ENCODE measurements around the gene NDRG3.
"Not testable (repeated sequence)": the region's sequence is repeated elsewhere in the genome, so short reads cannot be mapped to it uniquely, and the experiment has no call there.

Gene NDRG3

DNA sequence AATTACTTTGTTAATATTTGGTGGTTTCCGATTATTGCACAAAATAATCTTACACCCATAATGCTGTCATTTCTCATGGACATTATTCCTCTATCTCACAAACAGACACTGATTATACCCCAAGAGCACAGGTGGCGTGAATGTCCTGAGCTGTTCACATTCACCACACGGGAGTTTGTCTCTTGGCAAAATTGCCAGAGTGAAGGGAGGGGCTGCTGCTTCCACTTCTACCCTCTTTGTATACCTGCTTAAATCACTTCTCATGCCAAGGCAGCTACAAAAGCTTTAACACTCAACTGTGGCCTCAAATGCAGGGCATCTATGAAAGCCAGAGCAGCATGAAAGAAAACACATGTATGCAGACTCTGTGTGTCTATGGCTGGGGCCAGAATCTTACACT lies 58.0 kb downstream of the NDRG3 start:
- no peak for DNase-seq (ENCODE audit: low read depth)

DNA sequence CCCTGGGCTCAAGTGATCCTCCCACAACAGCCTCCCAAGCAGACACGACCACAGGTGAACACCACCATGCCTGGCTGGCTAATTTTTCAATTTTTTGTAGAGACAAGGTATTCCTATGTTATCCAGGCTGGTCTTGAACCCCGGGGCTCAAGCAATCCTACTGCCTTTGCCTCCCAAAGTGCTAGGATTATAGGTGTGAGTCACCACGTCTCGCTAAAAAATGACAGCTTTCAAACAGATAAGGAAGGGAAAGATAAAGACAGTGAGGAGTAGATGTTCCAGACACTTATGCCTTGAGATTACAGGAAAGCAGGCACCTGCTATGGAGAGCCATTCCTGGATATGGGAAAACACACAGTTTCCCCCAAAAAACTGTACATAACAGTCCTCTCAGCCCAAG lies 58.9 kb downstream of the NDRG3 start:
- DNase-seq (ENCODE audit: low read depth), result no peak

DNA sequence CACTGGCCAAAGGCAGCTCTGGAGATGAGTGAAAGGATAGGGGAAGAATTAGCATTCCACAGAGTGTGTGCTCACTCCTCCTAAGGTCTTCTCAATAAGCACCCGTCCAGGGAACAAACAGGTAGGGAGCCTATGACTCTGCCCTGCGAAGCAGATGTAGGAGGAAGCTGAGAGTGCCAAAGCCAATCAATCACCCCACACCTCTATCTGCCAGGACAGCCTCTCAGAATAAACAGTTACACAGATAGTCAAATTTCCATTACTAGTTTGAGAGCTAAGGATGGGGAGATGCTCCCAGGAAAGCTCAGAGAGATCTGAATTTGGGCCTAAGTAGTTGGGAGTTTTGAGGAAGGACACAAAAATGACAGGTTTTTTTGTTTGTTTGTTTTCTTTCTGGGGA lies 59.4 kb downstream of the NDRG3 start:
- DNase-seq (ENCODE audit: low read depth), result no peak

DNA sequence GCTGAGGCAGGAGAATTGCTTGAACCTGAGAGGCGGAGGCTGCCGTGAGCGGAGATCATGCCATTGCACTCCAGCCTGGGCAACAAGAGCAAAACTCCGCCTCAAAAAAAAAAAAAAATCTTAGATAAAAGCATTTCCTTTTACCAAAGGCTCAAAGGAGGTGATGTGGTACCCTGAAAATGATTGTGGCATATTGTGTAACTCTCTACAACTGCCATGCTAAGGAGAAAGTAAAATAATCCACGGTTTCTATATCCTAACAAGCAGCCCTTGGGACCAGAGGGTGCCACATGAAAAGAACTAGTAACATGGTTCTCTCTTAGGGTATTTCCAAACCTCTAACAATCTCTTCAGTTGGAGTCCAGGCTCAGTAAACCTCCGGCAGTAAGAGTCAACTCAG lies 61.1 kb downstream of the NDRG3 start:
- no peak for DNase-seq (ENCODE audit: low read depth)

DNA sequence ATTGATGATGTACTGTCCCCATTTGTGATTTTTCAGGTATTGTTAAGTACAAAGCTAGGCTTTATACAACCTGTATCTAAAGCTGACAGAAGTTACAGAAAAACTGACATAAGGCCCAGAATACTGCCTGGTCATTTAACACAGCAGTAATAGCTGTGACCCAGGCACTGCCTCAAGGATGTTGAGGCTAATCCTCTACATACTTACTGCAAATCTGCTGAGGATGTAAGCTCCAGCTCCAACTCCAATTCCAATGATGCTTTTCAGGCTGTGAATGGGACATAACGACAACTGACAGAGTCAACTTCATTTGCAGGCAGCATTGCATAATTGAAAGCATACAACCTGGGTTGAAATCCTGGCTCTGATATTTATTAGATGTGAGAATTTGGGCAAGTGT lies 63.6 kb downstream of the NDRG3 start:
- no peak for DNase-seq (ENCODE audit: low read depth)

DNA sequence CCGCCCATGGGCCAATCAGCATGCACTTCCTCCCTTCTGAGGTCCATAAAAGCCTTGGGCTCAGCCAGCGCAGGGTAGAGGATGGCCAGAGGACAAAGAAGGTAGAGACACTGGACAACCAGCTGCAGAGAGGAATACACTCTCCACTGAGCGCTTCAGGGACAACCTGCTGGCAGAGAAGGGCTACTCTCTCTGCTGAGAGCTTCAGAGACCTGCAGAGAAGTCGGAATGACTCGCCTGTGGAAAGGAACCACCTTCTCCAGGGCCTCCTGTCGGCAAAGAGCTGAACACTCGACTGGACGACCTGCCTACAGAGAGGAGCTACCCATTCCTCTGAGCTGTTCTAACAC lies 68.5 kb downstream of the NDRG3 start:
- DNase-seq (ENCODE audit: low read depth), result no peak

DNA sequence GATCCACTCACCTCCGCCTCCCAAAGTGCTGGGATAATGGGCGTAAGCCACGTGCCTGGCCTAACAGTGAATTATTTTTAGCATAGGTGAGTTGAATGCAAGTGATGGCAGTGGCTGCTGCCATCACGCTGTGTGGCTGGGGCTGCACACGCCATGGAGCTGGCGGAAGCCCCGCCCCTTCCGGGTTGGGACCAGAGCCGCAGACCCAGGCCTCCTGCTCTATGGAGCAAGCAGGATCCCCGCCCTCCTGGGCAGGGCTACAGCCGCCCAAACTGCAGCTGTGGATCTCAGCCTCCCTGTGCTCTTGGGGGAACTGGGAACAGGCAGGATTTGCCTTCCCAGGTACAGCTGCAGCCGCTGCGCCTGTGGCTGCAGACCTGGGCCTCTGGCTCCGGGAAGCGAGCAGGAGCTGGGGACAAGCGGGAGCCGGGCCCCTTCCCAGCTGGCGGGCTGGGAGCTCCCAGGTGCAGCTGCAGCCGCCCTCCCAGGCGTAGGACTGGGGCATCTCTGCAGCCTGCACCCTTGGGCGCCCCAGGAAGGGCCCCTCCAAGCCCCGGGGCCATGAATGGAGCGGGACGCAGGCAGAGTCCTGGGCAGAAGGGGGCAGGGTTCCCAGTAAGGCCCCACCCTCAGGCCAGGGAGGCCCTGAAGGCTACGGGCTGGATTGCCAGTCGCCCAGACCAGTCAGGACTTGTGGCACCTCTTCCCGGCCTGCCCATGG lies 69.0 kb downstream of the NDRG3 start:
- DNase-seq (ENCODE audit: low read depth), result no peak

DNA sequence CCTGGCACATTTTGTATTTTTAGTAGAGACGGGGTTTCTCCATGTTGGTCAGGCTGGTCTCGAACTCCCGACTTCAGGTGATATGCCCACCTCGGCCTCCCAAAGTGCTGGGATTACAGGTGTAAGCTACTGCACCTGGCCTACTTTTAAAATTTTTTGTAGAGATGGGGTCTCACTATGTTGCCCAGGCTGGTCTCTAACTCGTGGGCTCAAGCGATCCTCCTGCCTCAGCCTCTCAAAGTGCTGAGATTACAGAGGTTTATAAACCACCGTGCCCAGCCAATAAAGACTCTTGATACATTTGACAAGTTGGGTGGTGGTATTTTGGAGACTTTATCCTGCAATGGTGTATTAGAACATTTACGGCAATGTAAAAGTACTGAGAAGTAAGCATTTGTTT lies 70.3 kb downstream of the NDRG3 start:
- DNase-seq (ENCODE audit: low read depth), result not testable (repeated sequence)

DNA sequence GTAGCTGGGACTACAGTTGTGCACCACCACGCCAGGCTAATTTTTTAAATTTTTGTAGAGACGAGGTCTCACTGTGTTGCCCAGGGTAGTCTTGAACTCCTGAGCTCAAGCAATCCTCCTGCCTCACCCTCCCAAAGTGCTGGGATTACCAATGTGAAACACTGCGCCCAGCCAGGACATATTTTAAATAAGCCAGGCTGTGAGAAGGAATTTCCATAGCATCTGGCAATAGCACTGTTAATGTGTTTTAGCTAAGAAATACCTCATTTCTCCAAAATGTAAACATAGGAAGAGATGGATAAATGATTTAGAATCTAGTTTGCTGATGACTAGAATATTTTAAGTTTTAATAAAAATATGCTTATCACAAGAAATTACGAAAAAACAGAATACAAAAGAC lies 72.9 kb downstream of the NDRG3 start:
- DNase-seq (ENCODE audit: low read depth), result no peak

DNA sequence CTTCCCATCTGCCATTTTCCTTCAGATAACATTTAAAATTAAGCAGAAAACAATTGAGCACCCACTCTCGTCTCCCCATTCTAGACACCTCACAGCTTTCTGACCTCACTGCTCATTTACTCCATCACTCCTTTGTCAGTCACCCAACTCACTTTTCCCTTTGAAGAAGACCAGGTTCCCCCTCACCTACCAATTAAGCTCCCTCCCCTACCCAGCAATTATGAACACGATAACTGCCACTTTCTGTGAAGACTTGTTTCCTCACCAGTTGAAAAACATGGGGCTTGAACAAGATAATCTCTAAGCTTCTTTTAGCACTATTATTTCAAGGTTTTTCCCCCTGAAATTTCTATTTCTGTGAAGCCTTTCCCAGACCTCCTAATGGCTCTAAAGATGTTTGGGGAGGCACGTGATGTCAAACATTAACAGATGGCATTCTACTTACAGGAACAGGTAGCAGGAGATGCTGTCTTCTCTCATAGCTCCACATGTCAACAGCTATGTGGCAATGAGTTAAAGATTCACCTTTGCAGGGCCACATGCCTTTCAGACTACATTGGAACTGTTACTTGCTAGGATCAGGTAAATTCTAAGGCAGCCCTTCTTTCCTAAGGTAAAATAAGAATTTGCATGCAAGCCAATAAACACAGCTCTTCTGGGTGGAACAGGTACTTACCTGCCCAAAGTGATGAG lies 75.1 kb downstream of the NDRG3 start:
- no peak for DNase-seq (ENCODE audit: low read depth)

DNA sequence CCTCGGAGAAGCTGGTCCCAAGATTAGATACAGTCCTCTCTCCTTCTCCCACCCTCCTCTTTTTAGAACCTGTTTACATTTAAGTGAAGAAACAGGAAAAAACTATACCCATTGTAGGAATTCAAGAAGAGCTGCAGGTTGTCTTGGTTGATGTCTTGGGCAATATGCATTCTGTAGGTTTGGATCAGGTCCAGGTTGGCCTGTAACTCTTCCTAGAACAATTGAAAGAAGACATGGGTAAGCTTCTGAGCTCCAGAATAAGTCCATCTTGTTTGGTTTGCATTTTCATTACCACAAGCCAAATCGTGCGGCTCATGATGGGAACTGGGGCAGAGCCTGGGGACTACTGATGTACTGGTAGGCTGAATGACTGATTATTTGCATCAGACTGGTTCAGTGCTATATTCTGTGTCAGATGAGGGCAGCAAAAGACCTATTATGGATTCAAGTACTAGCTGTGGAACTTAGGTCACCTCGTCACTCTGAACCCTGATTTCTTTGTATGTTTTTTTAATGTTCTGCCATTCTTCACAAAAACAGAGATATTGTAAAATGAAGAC lies 79.6 kb downstream of the NDRG3 start:
- DNase-seq (ENCODE audit: low read depth), result peak; percentile 27

DNA sequence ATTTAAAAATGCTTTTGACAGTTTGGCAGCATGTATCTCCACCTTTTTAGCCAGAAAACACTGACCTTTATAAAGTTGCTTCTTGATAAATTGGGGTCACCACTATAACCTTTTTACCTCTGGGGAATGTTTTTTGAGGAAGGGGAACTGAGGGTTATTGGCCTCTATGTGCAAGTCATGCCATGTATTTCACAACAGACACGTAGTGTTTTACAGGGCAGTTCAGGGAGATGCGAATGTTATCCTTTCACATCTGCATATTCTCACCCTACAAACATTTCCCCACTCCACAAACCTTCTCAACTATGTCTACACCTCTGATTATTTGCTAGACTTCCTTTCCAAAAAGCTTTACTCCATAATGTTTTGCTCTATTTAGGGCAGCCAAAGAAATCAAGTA lies 82.9 kb downstream of the NDRG3 start:
- DNase-seq (ENCODE audit: low read depth), result no peak

DNA sequence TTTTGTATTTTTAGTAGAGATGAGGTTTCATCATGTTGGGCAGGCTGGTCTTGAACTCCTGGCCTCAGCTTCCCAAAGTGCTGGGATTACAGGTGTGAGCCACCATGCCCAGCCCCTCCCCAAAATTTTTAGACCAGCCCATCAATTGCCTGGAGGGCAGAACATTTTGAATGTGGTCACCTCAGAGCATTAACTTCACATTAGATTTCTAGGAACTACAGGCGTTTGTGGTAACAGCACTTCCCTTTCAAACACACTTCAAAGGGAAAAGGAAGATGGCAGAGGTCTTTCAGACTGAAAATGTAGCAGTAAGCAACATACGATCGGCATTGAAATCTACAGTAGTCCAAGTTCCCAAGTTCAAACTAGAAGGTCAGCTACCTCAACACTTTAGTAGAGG lies 87.6 kb downstream of the NDRG3 start:
- DNase-seq (ENCODE audit: low read depth), result no peak

DNA sequence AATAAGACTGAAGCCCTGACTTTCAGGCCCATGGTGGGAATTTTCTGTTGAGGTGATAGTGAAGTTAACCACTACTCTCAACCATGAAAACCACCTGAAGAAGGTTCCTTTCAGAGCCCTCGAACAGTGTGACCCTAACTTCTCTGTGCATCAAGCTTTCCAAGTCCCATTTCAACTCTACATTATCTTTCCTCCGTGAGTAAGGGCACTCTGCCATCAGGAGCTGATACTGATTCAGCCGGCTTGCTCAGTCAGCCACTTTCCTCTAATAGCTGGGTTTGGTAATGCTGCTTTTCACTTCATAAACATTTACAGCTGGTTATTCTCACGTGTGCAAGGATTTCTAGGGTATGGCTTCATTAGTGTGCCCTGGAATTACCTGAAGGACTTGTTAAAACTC lies 89.2 kb downstream of the NDRG3 start:
- no peak for DNase-seq (ENCODE audit: low read depth)

DNA sequence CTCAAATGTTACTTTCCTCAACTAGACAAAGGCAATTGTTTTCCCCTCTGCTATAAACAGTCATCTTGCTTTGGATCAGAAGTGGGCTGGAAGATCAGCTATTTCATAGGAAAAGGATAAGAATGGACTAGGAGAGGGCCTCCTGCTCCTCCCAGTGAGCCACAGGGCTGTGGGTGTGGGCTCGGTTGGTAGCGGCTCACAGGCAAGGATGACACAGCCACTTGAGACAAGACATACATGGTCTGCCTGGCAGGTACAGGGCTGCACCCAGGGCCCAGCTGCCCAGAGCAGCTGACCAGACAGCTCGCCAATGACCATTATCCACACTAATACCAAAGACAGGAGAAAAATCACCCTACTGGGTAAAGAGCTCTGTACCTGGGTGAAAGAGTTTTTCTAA lies 90.9 kb downstream of the NDRG3 start:
- DNase-seq (ENCODE audit: low read depth), result no peak

DNA sequence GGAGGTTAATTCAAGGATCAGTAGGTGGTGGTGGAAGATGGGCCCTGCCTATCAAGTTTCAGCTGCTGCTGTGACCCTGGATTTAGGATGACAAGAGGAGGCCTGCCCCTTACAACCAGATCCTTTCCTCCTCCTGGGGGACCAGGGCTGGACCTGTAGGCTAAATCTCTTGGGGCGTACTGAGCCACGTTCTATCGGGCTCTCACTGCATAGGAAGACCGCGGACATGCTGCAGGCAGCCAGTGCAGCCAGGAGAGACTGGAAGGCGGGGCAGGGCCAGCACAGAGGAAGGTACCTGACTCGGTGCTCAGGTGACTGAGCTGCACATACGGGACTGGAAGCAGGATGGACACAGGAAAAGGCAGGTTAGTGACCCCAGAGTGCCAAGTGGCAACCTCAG lies 91.4 kb downstream of the NDRG3 start:
- DNase-seq (ENCODE audit: low read depth), result no peak

DNA sequence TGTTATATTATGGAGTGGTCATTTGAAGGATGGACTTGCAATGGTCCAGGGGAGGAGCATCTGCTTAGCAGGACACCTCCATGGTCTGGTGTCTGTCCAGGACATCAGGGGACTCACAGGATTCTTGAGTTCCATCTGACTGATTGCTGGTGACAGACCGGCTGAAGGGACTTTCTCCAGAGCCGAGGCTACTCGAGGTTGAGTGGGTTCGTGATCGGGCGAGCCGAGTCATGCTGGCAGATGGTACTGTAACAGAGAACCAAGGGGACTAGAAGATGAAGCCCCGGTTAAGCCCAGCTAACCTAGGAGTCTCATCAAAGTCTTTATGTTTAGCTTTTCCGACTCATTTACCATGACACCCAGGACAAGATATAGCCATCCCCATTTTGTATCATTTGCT lies 92.4 kb downstream of the NDRG3 start:
- no peak for DNase-seq (ENCODE audit: low read depth)

DNA sequence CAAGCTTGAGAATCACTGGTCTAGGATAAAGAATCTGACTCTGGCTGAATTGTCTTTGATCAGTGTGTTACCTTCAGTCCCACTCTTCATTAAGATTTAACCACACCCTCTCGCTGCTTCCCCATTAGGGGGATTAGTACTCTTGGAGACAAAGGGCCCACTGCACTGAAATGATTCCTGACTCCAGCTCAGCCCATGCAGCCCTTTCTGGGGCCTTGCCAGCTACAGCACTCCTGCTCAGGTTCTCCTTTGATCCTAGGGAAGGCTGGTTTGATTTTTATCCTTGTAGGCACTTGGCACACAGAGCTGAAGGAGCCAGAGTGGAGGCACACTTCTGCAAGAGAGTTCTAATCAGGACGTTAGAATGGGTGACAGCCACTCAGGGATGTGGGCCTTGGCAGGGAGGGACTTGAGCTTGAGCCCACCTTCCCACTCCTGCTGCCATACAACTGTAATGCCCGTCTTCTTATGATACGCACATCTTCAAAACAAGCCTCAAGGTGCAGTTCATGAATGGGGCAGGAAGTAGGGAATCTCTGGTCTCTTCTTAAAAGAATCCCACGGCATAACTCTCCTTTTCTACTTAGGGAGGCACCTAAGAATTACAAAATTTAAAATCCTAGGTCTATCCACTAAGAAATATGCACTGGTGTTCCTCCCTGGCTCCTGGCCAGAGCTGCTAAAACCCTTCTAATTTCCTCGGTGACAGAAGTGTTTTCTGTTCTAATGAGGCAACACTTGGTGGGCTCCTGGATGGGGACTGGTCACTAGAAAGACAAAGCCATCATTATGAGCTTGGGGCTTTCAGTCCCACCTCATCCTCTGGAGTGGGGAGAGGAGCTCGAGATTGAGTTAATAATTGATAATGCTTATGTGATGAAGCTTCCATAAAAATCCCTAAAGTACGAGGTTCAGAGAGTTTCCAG lies 98.4 kb downstream of the NDRG3 start:
- no peak for DNase-seq (ENCODE audit: low read depth)

DNA sequence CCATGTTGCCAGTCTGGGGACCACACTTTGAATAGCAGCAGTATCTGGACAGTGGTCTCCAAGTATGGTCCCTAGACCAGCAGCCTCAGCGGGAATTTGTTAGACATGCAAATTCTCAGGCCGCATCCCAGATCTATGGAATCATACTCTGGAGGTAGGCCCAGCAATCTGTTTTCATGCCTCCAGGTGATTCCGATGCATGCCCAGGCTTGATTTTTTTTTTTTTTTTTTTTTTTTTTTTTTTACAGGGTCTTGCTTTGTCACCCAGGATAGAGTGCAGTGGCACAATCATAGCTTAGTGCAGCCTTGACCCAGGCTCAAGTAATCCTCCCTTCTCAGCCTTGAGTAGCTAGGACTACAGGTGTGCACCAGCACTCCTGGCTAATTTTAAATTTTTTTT lies 99.2 kb downstream of the NDRG3 start:
- no peak for DNase-seq (ENCODE audit: low read depth)

DNA sequence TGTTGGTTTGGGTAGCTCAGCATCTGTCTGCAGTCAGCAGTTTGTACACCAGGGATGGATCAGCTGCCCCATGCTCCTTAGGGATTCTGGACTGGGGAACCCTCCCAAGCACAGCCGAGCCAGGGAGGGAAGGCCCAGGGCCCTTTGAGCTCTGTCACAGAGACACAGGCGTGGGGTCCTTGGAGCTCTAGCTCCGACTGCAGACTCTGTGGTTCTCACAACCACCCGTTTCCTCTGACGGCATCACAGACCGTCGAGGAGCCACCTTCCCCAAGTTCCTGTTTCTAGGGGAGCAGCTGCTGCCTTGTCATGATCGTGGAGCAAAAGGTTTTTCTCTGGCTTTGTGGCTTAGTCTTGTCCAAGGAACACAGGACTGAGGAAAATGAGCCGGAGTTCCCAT lies 99.9 kb downstream of the NDRG3 start, which contains the start of gene SLA2:
SLA2 (minus strand) TSS at position 199 of the 400 bp plus-strand sequence. CDS start 4,861 bp downstream, outside the sequence.
- no peak for DNase-seq (ENCODE audit: low read depth)

DNA sequence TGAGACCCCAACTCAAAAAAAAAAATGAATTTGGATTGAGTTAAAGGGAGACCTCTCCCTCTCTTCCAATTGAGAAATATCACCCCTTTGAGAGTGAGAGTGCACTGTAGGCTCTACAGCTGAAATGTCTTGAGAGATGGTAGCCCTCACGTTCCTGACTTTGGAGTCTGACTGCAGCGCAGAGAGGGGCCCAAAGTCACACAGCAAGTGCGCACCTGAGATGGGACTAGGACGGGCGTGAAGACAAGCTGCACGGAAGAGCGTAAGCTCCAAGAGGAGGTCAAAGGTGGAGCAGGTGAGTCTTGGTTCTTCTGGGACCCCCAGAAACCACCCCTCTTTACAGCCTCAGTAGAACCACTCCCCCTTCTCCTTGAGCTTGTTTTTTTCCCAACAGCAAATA lies 100.5 kb downstream of the NDRG3 start:
- no peak for DNase-seq (ENCODE audit: low read depth)

DNA sequence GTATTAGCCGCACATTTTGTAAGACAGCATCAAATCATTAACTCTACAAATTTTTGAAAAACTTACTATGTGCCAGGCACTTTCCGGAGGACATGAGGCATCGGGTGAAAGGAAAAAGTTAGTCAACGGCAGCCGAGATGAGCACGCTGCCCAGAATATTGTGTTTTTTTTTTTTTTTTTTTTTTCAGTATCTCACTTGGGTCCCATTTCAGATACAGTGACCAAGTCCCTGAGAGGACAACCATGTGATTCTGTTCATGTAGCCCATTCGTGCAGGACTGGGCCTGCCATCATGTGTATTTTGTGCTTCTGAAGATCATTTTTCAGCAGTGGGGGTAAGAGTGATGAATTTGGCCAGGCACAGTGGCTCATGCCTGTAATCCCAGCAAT lies 101.2 kb downstream of the NDRG3 start:
- no peak for DNase-seq (ENCODE audit: low read depth)

Data from fibroblast of the conjunctiva (primary cell).